ENCODE data around the gene NECTIN2.
"Not testable (repeated sequence)": the region's sequence is repeated elsewhere in the genome, so short reads cannot be mapped to it uniquely, and the experiment has no call there.

NECTIN2 gene

GRCh38 chr19:44882063-44882462, 36.0 kb downstream of the NECTIN2 start:
- DNase-seq (ENCODE audit: extremely low read depth in 1 of 2, low read depth in 1 of 2): no peak

- not testable (repeated sequence) for DNase-seq (ENCODE audit: extremely low read depth in 1 of 2, low read depth in 1 of 2)
These were observed 36.7 kb downstream of the NECTIN2 start for GRCh38 chr19:44882619-44883397.

- DNase-seq (ENCODE audit: extremely low read depth in 1 of 2, low read depth in 1 of 2): no peak
These were observed 37.8 kb downstream of the NECTIN2 start for GRCh38 chr19:44883922-44884321.

GRCh38 chr19:44884566-44884965, 38.5 kb downstream of the NECTIN2 start:
- no peak for DNase-seq (ENCODE audit: extremely low read depth in 1 of 2, low read depth in 1 of 2)

GRCh38 chr19:44886141-44886540, 40.0 kb downstream of the NECTIN2 start:
- DNase-seq (ENCODE audit: extremely low read depth in 1 of 2, low read depth in 1 of 2): no peak

GRCh38 chr19:44887648-44888047, 41.6 kb downstream of the NECTIN2 start:
- DNase-seq (ENCODE audit: extremely low read depth in 1 of 2, low read depth in 1 of 2): no peak

- not testable (repeated sequence) for DNase-seq (ENCODE audit: extremely low read depth in 1 of 2, low read depth in 1 of 2)
These were observed 42.2 kb downstream of the NECTIN2 start for GRCh38 chr19:44888335-44888734.

GRCh38 chr19:44889830-44890365, 43.8 kb downstream of the NECTIN2 start:
- no peak for DNase-seq (ENCODE audit: extremely low read depth in 1 of 2, low read depth in 1 of 2)

- no peak for DNase-seq (ENCODE audit: extremely low read depth in 1 of 2, low read depth in 1 of 2)
These were observed 44.4 kb downstream of the NECTIN2 start for GRCh38 chr19:44890366-44891015.

GRCh38 chr19:44891016-44891882, 45.2 kb downstream of the NECTIN2 start, which contains the start of gene TOMM40:
Gene TOMM40, plus strand, starts transcription at chr19:44891254. Its CDS starts 162 bp downstream, at chr19:44891416.
- peak; percentile 100 for DNase-seq (ENCODE audit: extremely low read depth in 1 of 2, low read depth in 1 of 2)

GRCh38 chr19:44892932-44893331, 46.8 kb downstream of the NECTIN2 start:
- DNase-seq (ENCODE audit: extremely low read depth in 1 of 2, low read depth in 1 of 2): no peak

GRCh38 chr19:44893332-44894051, 47.4 kb downstream of the NECTIN2 start:
- DNase-seq (ENCODE audit: extremely low read depth in 1 of 2, low read depth in 1 of 2): no peak

- no peak for DNase-seq (ENCODE audit: extremely low read depth in 1 of 2, low read depth in 1 of 2)
These were observed 47.9 kb downstream of the NECTIN2 start for GRCh38 chr19:44894052-44894400.

GRCh38 chr19:44894946-44895345, 48.8 kb downstream of the NECTIN2 start:
- no peak for DNase-seq (ENCODE audit: extremely low read depth in 1 of 2, low read depth in 1 of 2)

GRCh38 chr19:44897835-44898234, 51.7 kb downstream of the NECTIN2 start:
- DNase-seq (ENCODE audit: extremely low read depth in 1 of 2, low read depth in 1 of 2): no peak

GRCh38 chr19:44900328-44901244, 54.5 kb downstream of the NECTIN2 start:
- DNase-seq (ENCODE audit: extremely low read depth in 1 of 2, low read depth in 1 of 2): no peak

GRCh38 chr19:44903216-44903601, 57.1 kb downstream of the NECTIN2 start:
- no peak for DNase-seq (ENCODE audit: extremely low read depth in 1 of 2, low read depth in 1 of 2)

GRCh38 chr19:44903602-44904425, 57.7 kb downstream of the NECTIN2 start:
- DNase-seq (ENCODE audit: extremely low read depth in 1 of 2, low read depth in 1 of 2): peak; percentile 29 to 50
